ENCODE measurements around the gene GFPT1.

GFPT1 gene

GRCh38 chr2:69316550-69316949 is 70.5 kb downstream of the GFPT1 start:
- no peaks in the 10 kb centered on the region for H3K27me3 Mint-ChIP-seq (ENCODE audit: low read depth)
- peaks cover 21% of the 10 kb centered on the region for H3K36me3 Mint-ChIP-seq (ENCODE audit: low read depth)
- peaks cover 5% of the 10 kb centered on the region for H3K9me3 Mint-ChIP-seq
- peaks cover 6% of the 10 kb centered on the region for H3K4me1 Mint-ChIP-seq (ENCODE audit: low read depth)
- H3K4me3 Mint-ChIP-seq = no peak overlapping the region
- no peak overlapping the region for H3K27ac Mint-ChIP-seq

GRCh38 chr2:69315160-69315761 is 71.8 kb downstream of the GFPT1 start:
- H3K4me1 Mint-ChIP-seq (ENCODE audit: low read depth) = peaks cover 6% of the 10 kb centered on the region
- H3K27ac Mint-ChIP-seq = no peak overlapping the region
- no peaks in the 10 kb centered on the region for H3K27me3 Mint-ChIP-seq (ENCODE audit: low read depth)
- no peak overlapping the region for H3K4me3 Mint-ChIP-seq
- H3K36me3 Mint-ChIP-seq (ENCODE audit: low read depth) = peaks cover 16% of the 10 kb centered on the region
- H3K9me3 Mint-ChIP-seq = peaks cover 5% of the 10 kb centered on the region

DNA sequence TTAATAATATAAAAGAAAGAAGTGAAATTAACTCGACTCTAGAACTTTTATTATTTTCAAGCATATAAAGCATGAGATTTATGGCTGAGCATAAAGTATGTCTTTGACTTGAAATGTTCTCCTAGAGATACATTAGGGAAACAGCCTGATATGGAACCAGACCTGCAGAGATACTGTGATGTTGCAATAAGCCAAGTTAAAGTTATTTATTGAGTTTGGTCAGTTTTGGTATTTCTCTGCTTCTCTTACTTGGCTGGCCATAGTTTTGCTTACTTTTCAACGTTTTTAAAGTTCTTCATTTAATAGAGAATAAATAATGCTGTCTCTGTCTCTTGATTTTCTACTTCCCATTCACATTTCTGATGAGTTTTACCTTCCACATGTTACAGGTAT is 76.0 kb downstream of the GFPT1 start:
- Mint-ChIP-seq H3K9me3 (no peaks in the 10 kb centered on the region), H3K27me3 (ENCODE audit: low read depth) (peaks cover 25% of the 10 kb centered on the region), H3K27ac (no peak overlapping the region)

GRCh38 chr2:69310111-69311023 is 76.7 kb downstream of the GFPT1 start:
- Mint-ChIP-seq H3K27me3 (ENCODE audit: low read depth) (peaks cover 31% of the 10 kb centered on the region), H3K4me3 (no peak overlapping the region), H3K27ac (no peak overlapping the region), H3K36me3 (ENCODE audit: low read depth) (no peaks in the 10 kb centered on the region), H3K4me1 (ENCODE audit: low read depth) (peaks cover 16% of the 10 kb centered on the region), H3K9me3 (no peaks in the 10 kb centered on the region)

More for the DNA sequence above, 76.0 kb downstream of the GFPT1 start:
- H3K36me3 Mint-ChIP-seq (ENCODE audit: low read depth) = no peaks in the 10 kb centered on the region
- peaks cover 16% of the 10 kb centered on the region for H3K4me1 Mint-ChIP-seq (ENCODE audit: low read depth)
- no peak overlapping the region for H3K4me3 Mint-ChIP-seq

- no peak overlapping the region for H3K4me3 Mint-ChIP-seq
Observed at GRCh38 chr2:69309351-69310110, 77.5 kb downstream of the GFPT1 start.

GRCh38 chr2:69308338-69308737 is 78.7 kb downstream of the GFPT1 start:
- Mint-ChIP-seq H3K4me3 (no peak overlapping the region), H3K27ac (no peak overlapping the region)

More at GRCh38 chr2:69309351-69310110, 77.5 kb downstream of the GFPT1 start:
- no peaks in the 10 kb centered on the region for H3K36me3 Mint-ChIP-seq (ENCODE audit: low read depth)
- no peak overlapping the region for H3K27ac Mint-ChIP-seq
- H3K4me1 Mint-ChIP-seq (ENCODE audit: low read depth) = peaks cover 13% of the 10 kb centered on the region
- peaks cover 39% of the 10 kb centered on the region for H3K27me3 Mint-ChIP-seq (ENCODE audit: low read depth)
- H3K9me3 Mint-ChIP-seq = no peaks in the 10 kb centered on the region

GRCh38 chr2:69307579-69308064 is 79.4 kb downstream of the GFPT1 start:
- Mint-ChIP-seq H3K9me3 (no peaks in the 10 kb centered on the region), H3K27ac (no peak overlapping the region), H3K27me3 (ENCODE audit: low read depth) (peaks cover 57% of the 10 kb centered on the region), H3K4me3 (peak overlapping the region; percentile 67), H3K4me1 (ENCODE audit: low read depth) (peaks cover 12% of the 10 kb centered on the region), H3K36me3 (ENCODE audit: low read depth) (no peaks in the 10 kb centered on the region)

More at GRCh38 chr2:69308338-69308737, 78.7 kb downstream of the GFPT1 start:
- Mint-ChIP-seq H3K4me1 (ENCODE audit: low read depth) (peaks cover 13% of the 10 kb centered on the region), H3K27me3 (ENCODE audit: low read depth) (peaks cover 51% of the 10 kb centered on the region), H3K9me3 (no peaks in the 10 kb centered on the region), H3K36me3 (ENCODE audit: low read depth) (no peaks in the 10 kb centered on the region)

DNA sequence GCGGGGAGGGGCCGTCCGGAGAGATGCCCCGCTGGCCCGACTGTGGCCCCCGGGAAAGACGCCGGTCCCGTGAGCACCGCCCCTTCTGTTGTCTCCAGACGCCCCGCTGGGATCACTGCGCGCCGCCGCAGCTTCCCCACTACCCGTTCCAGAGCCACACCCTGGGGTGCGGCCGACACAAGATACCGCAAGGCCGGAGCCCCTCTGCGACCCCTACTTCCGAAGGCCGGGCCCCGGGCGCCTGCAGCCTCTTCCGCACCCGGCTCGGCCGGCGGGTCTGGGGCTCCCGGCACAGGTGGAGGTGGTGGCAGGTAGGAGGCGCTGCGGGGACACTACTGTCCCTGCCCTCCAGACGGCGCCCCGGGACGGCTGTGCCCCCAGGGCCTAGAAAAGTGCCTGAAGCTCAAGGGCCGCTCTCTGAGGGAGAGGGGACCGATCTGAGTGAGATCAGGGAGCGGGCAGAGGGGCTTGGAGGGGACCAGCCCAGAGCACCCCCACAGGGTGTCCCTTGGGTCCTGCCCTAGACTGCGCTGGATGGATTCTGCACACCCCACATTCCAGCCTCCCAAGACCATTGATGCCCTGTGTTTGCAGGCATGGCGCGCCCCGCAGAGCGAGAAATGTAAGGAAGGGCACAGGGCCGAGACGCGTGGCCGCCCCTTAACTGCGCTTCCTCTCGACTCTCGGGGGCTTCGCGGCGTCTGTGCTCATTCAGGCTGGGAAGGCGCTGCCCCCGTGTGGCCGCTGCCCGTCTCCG is 80.0 kb downstream of the GFPT1 start:
- peaks cover 61% of the 10 kb centered on the region for H3K27me3 Mint-ChIP-seq (ENCODE audit: low read depth)
- H3K4me3 Mint-ChIP-seq = peak overlapping the region; percentile 67
- H3K36me3 Mint-ChIP-seq (ENCODE audit: low read depth) = no peaks in the 10 kb centered on the region
- peaks cover 12% of the 10 kb centered on the region for H3K4me1 Mint-ChIP-seq (ENCODE audit: low read depth)
- H3K27ac Mint-ChIP-seq = no peak overlapping the region
- H3K9me3 Mint-ChIP-seq = no peaks in the 10 kb centered on the region

DNA sequence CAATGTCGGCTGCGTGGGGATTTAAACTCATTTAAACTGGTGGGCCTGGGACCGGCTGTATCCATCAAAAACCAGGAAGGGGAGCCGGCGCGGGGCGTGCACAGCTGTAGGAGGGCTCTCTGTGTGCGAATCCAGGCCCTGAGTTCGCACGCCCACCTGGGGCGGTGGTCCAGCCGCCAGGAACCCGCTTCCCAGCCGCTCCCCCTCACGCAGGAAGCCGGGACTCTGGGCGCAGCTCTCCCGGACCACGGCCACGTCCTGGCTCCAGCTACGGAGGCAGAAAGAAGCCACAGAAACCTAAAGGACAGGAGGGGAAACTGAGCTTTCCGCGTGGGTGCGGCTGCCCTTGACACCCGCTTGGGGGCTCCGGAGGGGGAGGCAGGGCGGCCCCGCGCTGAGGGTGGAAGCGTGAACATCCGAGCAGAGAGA is 80.6 kb downstream of the GFPT1 start:
- no peak overlapping the region for H3K27ac Mint-ChIP-seq

GRCh38 chr2:69305712-69306392 is 81.2 kb downstream of the GFPT1 start:
- H3K9me3 Mint-ChIP-seq = no peaks in the 10 kb centered on the region
- no peak overlapping the region for H3K27ac Mint-ChIP-seq
- peaks cover 67% of the 10 kb centered on the region for H3K27me3 Mint-ChIP-seq (ENCODE audit: low read depth)
- H3K4me3 Mint-ChIP-seq = peak overlapping the region; percentile 37
- H3K36me3 Mint-ChIP-seq (ENCODE audit: low read depth) = no peaks in the 10 kb centered on the region
- peaks cover 12% of the 10 kb centered on the region for H3K4me1 Mint-ChIP-seq (ENCODE audit: low read depth)

More for the DNA sequence above, 80.6 kb downstream of the GFPT1 start:
- Mint-ChIP-seq H3K4me1 (ENCODE audit: low read depth) (peaks cover 12% of the 10 kb centered on the region), H3K27me3 (ENCODE audit: low read depth) (peaks cover 66% of the 10 kb centered on the region), H3K36me3 (ENCODE audit: low read depth) (no peaks in the 10 kb centered on the region), H3K4me3 (peak overlapping the region; percentile 46), H3K9me3 (no peaks in the 10 kb centered on the region)

GRCh38 chr2:69305166-69305565 is 81.9 kb downstream of the GFPT1 start:
- Mint-ChIP-seq H3K9me3 (no peaks in the 10 kb centered on the region), H3K36me3 (ENCODE audit: low read depth) (no peaks in the 10 kb centered on the region), H3K4me1 (ENCODE audit: low read depth) (peaks cover 12% of the 10 kb centered on the region), H3K27me3 (ENCODE audit: low read depth) (peaks cover 72% of the 10 kb centered on the region), H3K4me3 (no peak overlapping the region), H3K27ac (no peak overlapping the region)

DNA sequence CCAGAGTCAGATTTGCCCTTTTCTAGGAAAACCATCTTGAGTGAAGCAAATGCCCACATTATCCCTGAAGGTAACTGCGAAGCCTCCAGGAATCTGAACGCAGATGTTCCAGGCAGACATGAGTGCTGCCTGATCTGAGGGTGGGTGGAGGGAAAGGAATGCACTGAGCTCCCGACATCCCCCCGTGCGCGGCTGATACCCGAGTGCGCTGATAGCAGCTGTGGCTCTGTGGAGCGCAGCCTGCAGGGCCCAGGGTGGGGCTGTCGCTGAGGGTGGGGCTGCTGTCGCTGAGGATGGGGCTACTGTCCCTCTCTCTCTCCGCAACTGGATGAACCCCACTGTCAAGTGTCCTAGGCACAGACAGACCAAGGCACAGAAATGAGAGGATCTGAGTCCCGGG is 82.4 kb downstream of the GFPT1 start:
- H3K4me1 Mint-ChIP-seq (ENCODE audit: low read depth) = peaks cover 12% of the 10 kb centered on the region
- no peak overlapping the region for H3K4me3 Mint-ChIP-seq
- no peak overlapping the region for H3K27ac Mint-ChIP-seq
- no peaks in the 10 kb centered on the region for H3K36me3 Mint-ChIP-seq (ENCODE audit: low read depth)
- H3K9me3 Mint-ChIP-seq = no peaks in the 10 kb centered on the region
- H3K27me3 Mint-ChIP-seq (ENCODE audit: low read depth) = peaks cover 76% of the 10 kb centered on the region

DNA sequence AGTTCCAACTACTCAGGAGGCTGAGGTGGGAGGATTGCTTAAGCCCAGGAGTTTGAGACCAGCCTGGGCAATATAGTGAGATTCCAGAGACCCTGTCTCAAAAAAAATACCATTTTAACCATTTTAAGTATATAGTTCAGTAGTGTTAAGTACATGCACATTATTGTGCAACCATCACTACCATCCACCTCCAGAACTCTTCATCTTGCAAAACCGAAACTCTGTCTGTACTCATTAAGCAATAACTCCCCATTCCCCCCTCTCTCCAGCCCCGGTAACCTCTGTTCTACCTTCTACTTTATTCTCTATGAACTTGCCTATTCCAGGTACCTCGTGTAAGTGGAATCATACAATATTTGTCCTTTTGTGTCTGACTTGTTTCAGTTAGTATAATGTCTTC is 86.4 kb downstream of the GFPT1 start:
- no peaks in the 10 kb centered on the region for H3K9me3 Mint-ChIP-seq
- no peak overlapping the region for H3K27ac Mint-ChIP-seq
- H3K4me1 Mint-ChIP-seq (ENCODE audit: low read depth) = no peaks in the 10 kb centered on the region
- H3K4me3 Mint-ChIP-seq = no peak overlapping the region
- H3K36me3 Mint-ChIP-seq (ENCODE audit: low read depth) = no peaks in the 10 kb centered on the region
- H3K27me3 Mint-ChIP-seq (ENCODE audit: low read depth) = peaks cover 48% of the 10 kb centered on the region

All from T-helper 1 cell treated with Interleukin-12 subunit alpha and Interleukin-12 subunit beta and Interleukin-4 antibody, amounts not matched to agents 30 μg/mL and 1 μg/mL, for 36 hours (primary cell).